GM18520 (cell line): ENCODE measurements around the gene MBD3L4.
"Not testable (repeated sequence)": the region's sequence is repeated elsewhere in the genome, so short reads cannot be mapped to it uniquely, and the experiment has no call there.

Source experiments
- ATAC-seq: cut with Tn5 transposase; IDR thresholded peaks from one replicate; pipeline ENCODE4 v1.9.1; 2021; ENCODE audit not compliant: unreplicated experiment

MBD3L4 gene

DNA sequence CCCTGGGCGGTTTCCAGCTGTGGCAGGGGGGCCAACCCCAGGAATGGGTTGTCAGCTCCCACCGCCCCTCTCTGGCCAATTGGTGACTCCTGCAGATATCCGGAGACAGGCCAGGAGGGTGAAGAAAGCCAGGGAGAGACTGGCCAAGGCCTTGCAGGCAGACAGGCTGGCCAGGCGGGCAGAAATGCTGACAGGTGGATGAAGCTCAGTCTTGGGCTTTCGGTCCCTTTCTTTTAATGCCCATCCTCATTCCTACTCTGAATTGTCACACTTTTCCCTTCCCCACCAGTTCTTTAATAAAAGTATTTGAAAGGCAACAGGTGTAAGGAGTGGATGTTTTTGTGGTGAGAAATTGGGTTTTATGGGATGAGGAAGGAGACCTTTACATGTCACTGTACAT, 11.4 kb upstream of the MBD3L4 start:
- ATAC-seq, result not testable (repeated sequence)

DNA sequence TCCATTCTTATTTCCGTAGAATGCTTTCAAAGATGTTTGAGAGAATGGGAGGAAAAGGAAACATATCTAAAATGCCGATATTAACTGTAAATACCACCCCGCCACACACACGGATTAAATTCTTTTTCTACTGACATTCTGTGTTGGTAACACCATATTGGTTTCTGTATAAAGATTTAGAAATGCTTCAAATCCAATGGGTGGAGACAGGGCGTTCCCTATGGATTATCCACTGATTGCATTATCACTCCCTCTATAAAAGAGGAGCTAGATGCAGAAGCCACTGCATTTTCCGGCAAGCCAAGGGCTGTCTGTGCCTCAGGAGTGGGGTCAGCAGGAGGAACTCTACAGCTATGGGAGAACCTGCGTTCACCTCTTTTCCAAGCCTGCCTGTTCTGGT, 9.0 kb upstream of the MBD3L4 start, which contains the start of gene MBD3L2:
TSS of gene MBD3L2 (plus strand) at position 301 of the 400 bp plus-strand sequence. CDS start at position 354, 53 bp downstream.
- not testable (repeated sequence) for ATAC-seq

DNA sequence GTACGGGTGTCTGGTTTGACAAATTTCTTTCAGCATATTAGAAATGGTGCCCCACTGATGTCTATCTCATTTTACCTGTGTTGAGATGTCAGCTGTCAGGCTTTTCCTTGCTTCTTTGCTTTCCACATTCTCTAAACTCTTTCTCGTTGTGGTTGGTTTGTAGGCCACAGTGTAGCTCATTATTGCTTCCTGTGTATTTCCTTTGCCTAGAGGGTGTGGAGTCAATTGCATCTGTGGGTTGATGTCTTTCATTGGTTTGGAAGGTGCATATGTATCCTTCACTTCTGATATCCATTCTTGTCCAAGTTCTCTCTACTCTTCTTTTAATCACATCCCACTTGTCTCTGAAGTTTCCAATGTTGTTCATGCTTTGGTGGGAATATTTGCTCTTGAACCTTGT, 1.6 kb upstream of the MBD3L4 start:
- not testable (repeated sequence) for ATAC-seq

DNA sequence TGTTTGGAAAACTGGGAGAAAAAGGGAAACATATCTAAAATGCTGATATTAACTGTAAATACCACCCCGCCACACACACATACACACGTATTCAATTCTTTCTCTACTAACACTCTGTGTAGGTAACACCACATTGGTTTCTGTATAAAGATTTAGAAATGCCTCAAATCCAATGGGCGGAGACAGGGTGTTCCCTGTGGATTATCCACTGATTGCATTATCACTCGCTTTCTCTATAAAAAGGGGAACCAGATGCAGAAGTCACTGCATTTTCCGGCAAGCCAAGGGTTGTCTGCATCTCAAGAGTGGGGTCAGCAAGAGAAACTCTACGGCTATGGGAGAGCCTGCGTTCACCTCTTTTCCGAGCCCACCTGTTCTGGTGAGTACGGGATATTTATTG, 9.7 kb downstream of the MBD3L4 start, which contains the start of gene MBD3L5:
TSS of gene MBD3L5 (plus strand) at position 301 of the 400 bp plus-strand sequence. CDS start at position 335, 34 bp downstream.
- ATAC-seq, result not testable (repeated sequence)

DNA sequence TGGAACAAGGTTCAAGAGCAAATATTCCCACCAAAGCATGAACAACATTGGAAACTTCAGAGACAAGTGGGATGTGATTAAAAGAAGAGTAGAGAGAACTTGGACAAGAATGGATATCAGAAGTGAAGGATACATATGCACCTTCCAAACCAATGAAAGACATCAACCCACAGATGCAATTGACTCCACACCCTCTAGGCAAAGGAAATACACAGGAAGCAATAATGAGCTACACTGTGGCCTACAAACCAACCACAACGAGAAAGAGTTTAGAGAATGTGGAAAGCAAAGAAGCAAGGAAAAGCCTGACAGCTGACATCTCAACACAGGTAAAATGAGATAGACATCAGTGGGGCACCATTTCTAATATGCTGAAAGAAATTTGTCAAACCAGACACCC, 11.2 kb downstream of the MBD3L4 start:
- ATAC-seq, result not testable (repeated sequence)

DNA sequence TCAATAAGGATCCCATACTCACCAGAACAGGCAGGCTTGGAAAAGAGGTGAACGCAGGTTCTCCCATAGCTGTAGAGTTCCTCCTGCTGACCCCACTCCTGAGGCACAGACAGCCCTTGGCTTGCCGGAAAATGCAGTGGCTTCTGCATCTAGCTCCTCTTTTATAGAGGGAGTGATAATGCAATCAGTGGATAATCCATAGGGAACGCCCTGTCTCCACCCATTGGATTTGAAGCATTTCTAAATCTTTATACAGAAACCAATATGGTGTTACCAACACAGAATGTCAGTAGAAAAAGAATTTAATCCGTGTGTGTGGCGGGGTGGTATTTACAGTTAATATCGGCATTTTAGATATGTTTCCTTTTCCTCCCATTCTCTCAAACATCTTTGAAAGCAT, 18.6 kb downstream of the MBD3L4 start, which contains the start of gene MBD3L2B:
TSS of gene MBD3L2B (minus strand) at position 101 of the 400 bp plus-strand sequence. CDS start at position 67, 34 bp downstream.
- ATAC-seq, result not testable (repeated sequence)

DNA sequence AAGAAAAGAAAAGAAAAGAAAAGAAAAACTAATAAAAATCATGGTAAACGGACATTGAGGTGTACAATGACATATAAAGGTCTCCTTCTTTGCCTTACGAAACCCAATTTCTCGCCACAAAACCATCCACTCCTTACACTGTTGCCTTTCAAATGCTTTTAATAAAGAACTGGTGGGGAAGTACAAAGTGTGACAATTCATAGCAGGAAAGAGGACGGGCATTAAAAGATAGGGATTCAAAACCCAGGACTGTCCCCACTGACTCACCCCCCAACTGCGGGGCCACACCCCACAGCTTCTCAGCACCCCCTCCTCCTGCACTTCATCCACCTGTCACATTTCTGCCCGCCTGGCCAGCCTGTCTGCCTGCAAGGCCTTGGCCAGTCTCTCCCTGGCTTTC, 21.2 kb downstream of the MBD3L4 start:
- no peak for ATAC-seq

DNA sequence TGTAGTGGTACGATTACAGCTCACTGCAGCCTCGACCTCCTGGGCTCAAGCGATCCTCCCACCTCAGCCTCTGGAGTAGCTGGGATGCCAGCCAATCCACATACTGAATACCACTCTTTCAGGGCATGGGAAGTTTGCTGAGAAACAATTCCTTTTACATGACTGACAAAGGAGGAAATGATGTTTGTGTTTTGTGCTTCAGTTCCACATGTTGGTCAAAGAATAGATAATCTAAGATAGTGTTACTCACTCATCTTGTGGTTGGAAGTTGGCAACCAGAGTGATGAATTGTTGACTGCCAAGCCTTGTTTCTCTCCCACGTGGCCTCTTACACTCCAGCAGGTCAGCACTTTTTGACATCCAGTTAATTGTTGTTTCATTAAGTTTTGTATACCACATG, 26.3 kb downstream of the MBD3L4 start:
- peak; percentile 45 for ATAC-seq

DNA sequence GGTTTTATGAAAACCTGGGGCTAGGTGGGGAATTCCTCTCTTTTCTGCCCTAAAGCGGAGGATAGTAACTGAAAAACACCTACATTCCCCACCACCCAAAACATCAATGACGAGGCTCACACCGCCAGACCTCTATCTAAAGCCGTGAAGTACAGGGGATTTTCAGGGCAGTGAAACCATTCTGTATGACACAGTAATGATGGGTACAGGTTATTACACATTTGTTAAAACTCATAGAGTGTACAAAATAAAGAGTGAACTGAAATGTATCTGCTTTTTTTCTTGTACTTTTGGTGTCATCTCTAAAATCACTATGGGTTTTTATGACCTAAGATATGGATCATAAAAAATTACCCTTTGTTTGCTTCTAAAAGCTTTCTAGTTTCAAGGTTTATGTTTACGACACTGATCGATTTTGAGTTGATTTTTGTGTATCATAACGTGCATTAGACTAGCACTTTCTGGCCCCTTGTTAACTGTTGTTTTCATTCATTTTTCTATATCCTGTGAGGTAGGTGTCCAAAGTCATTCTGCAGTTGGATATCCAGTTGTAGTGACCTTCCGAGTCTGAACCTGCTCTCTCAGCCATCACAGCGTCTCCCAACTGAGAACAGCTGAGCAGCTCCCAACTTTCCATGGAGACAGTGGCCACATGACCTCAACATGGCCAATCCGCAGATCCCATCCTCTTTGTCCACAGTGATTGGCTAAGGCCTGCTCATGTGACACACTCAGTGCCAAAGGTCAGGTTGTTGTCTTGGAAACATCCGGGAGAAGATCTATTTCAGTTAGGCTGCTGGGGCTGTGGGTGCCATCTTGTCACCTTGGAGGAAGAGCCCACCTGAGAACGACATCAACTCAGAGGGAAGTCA, 29.0 kb downstream of the MBD3L4 start:
- no peak for ATAC-seq

DNA sequence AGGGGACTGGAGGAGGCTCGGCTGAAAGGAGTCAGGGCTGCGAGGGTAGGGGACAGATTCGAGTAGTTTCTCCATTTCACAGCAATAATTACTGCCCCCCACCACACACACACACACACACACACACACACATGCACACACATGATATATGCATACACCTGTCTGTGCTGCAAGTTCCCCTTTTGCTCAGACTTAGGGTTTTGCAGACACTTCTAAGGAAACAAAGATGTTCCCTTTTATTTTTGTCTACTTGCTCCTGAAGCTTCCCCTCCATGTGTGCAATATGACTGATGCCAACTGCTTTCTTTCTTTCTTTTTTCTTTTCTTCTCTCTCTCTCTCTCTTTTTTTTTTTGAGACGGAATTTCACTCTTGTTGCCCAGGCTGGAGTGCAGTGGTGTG, 32.1 kb downstream of the MBD3L4 start:
- ATAC-seq, result no peak

DNA sequence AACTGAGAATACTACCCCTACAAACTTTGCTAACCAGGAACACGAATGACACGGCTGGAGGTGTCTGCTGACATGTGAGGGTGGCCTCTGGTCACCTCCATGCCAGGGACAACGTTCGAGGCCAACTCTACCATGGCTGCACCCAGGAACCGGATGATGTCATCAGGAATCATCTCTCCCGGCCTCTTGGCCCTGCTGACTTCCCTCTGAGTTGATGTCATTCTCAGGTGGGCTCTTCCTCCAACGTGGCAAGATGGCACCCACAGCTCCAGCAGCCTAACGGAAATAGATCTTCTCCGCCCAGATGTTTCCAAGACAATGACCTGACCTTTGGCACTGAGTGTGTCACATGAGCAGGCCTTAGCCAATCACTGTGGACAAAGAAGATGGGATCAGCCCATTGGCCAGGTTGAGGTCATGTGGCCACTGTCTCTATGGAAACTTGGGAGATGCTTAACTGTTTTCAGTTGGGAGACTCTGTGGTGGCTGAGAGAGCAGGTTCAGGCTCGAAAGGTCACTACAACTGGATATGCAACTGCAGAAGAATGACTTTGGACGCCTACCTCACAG, 33.8 kb downstream of the MBD3L4 start:
- ATAC-seq, result no peak

DNA sequence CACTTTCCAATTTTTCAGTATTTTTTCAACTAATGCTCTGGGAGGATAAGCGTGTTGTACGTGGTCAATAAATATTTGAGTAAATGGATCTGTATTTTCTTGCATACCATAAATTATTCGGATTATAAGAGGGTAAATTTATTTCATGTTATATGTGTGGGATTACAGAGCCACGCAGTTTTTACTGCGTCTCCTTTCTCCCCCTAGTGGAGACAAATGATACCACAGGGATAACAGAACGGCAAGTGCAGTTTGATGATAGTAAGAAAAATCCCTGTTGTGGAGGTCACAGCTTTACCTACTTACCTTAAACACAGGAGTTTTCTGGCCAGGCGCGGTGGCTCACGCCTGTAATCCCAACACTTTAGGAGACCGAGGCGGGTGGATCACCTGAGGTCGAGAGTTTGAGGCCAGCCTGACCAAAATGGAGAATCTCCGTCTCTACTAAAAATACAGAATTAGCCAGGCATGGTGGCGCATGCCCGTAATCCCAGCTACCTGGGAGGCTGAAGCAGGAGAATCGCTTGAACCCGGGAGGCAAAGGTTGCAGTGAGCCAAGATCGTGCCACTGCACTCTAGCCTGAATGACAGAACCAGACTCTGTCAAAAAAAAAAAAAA, 35.6 kb downstream of the MBD3L4 start:
- ATAC-seq, result no peak

DNA sequence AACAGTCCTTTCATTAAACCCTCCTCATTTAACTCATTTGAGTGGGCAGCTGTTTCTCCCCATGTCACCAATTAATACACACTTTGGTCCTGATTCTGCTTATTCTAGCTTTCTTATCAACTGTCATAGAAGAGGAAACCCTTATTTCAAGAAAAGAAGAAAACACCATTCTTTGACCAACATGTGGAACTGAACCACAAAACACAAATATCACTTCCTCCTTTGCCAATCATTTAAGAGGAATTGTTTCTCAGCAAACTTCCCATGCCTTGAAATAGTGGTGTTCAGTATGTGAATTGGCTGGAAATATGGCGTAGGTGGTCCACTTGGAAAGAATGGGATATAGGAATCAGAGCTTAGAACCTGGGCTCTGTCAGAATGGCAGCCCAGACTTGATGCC, 39.2 kb downstream of the MBD3L4 start:
- ATAC-seq, result no peak

DNA sequence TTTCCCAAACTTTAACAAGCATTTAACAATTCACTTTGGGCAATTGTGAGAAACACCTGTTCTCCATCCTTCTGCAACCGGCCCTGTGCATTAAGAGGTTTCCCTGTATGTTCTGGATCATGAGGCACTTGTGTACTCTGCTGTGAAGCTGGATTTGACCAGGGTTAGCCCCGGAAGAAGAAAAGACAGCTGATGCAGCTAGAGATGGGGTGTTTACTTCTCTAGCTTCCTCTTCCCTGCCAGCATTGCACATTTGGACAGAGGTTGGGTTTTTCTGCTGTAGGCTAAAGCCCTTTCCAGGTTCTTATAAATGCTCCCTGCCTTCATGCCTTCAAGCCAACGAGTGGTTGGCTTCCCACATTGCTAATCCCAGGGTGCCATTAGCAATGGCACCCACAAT, 39.6 kb downstream of the MBD3L4 start:
- no peak for ATAC-seq

DNA sequence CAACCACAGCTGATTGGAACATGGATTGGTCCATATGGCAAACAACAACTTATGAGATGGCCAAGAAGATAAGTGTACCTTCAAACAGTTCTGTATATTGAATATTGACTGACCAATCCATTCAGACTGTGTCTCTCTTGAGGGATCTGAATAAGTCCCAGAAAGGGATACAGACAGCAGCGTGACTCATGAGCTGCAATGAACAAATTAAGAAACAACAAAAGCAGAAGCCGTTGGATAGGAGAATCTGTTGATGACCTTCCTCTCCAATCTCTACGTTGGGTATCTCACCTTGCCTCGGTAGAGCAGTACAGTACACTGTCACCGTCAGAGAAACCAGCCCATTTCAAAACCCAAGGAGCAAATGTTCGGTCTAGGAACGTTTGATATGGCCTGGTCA, 40.0 kb downstream of the MBD3L4 start:
- no peak for ATAC-seq

DNA sequence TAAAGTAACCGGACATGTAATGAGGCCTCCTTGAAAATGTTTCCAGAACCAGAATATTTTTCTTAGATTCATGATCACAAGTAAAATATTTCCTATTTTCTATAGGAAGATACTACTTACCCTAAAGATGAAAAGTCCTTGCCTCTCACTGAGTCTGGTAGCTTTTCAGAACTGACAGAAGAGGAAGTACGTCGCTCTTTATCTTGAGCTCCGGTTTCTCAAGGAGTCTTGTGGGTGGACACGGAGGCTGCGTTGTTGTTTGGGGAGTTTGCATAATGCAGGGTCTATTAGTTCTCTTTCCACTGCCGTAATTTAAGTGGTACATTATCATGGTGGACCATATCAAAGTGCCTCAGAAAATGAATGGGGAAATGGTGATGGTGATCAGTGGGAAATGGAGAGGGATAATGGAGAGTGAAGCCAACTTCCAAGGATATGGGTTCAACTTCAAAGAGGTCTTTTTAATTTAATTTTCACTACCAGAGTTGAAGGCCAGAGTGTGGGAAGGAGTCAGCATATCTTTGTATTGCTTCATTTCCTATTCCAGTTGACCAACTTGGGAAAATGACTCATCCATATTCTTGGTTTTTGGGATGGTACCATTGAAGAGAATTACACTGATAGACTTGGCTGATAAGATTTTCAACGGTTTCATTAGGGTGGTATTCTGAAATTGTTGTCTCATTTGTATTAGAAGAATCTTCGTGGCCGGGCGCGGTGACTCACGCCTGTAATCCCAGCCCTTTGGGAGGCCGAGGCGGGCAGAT, 42.1 kb downstream of the MBD3L4 start:
- ATAC-seq, result no peak

DNA sequence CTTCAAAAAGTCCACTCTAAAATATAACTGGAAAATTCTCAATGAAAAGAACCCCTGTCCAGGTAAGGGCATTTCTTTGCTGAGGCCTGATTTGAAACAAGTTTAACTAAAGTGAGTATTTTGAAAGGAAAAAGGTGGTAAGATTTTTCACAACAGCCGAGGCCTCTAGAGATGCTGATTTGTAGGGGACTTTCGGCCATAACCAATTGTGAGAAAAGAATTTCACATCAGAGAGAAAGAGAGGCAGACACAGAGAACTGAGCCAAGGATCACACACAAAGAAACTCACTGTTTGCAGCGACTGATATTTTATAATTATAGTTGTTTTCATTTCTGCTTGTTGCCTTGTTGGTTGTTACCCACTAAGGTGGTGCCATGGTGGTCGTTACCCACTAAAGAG, 43.2 kb downstream of the MBD3L4 start:
- ATAC-seq, result no peak

DNA sequence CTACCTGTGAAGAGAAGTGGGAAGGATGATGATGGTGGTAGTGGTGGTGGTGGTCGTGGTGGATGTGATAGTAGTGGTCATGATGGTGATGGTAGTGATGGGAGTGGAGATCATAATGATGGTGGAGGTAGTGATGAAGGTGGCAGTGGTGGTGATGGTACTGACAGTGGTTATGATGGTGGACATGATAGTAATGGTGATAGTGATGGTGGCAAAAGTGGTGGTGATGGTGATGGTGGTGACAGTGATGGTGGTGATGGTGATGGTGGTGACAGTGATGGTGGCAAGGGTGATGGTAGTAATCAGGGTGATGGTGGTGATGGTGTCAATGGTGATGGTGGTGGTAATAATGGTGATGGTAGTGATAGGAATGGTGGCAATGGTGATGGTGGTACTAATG, 44.9 kb downstream of the MBD3L4 start:
- ATAC-seq, result no peak

DNA sequence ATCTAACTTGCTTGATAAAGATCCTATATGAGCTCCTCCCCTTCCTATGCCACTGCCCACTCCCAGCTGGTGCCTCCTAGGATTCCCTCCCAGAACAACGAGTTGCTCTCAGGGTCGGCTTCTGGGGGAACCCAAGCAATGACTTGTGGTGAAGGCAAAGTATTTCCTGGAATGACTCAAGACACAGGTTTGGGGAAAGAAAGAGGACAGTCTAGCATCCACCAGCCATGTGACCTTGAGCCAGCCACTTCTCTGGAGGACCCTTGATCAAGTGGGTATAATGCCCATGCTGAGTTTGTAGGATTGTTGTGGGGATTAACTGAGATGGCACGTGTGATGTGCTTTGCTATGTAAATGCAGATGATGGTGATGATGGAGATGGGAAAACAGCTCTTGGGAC, 51.7 kb downstream of the MBD3L4 start:
- ATAC-seq, result no peak

DNA sequence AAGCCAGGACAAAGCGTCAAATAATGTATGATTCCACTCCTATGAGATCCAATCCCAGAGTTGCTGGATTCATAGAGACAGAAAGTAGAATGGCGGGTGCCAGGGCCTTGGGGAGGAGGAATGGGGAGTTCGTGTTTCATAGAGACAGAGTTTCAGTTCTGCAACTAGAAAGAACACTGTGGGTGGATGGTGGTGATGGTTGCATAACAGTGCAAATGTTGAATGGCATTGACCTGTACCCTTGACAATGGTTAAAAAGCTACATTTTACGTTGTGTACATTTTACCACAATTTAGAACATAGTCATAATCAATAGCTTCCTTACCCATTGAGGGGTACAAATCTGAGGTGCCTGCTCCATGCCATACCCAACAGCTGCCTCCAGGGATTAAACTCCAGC, 52.1 kb downstream of the MBD3L4 start:
- ATAC-seq, result no peak
